HG03521 (cell line): ENCODE measurements around the gene HEG1.

Experiments
- ATAC-seq: cut with Tn5 transposase; IDR thresholded peaks from one replicate; pipeline ENCODE4 v1.9.1; 2021; ENCODE audit warnings: mild to moderate bottlenecking, moderate library complexity; ENCODE audit not compliant: unreplicated experiment

The HEG1 gene

DNA sequence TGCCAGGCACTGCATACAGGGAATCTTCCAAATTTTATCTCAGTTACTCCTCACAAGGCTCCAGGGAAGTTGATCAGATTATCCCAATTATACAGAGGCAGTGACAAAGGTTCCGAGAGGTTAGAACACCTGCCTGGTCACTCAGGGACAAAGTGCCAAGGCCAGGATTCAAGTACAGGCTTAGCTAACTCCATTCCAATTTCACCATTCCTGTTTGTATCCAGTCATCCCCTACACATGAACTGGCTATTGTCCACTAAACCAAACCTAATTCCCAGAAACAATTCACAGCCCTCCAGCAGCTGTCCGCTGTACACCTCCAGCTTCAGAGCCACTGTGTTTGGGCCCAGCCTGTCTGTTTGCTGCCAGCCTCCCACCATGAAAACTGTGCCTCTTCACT, 137.3 kb downstream of the HEG1 start:
- ATAC-seq, result no peak

DNA sequence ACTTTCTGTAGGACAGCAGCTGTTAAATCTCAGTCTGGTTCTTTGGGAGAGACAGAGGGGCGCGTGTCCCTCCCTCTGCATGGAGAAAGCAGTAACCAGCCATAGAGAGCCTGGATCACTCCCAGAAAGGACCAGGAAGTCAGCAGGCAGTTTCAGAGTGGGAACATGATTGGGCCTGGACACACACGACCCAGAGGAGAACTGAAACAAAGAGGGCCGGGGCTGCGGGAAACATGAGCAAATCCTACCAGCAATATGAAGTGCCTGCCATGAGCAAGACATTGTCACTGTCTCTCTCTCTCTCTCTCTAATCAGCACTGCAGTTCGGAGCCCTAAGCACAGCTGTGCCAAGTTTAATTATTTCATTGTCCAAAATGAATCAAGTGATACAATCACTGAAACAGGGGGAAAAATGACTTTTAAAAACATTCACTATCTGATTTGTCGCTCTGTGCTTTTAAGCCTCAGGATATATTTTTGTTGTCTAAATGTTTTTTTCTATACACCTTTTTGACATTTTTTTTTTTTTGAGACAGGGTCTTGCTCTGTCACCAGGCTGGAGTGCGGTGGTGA, 138.9 kb downstream of the HEG1 start:
- no peak for ATAC-seq
